Neutrophil (primary cell): Measurements from ENCODE around the gene TARS2.
A peak's percentile ranks its signal among the peaks of the same experiment; 100 is the strongest.

Experiments
- H3K27ac ChIP-seq: fragments of 200-600 bp; sonication (generic); 2 replicates; pipeline ENCODE4 v1.5.1; 2016; ENCODE audit warnings: mild to moderate bottlenecking, moderate library complexity
- H3K27me3 ChIP-seq: fragments of 200-600 bp; sonication (generic); 2 replicates; pipeline ENCODE4 v1.6.0; 2016; ENCODE audit warnings: mild to moderate bottlenecking
- H3K36me3 ChIP-seq: fragments of 200-600 bp; sonication (generic); 2 replicates; pipeline ENCODE4 v1.5.1; 2017
- H3K4me1 ChIP-seq, 2 experiments: fragments of 200-600 bp in 1 of 2; sonication (generic) in 1 of 2; 1 replicate in 1 of 2; 2 replicates in 1 of 2; pipeline versions ENCODE4 v1.5.1 to v1.6.1; 2013 to 2016; ENCODE audit warnings: low read depth in 1 of 2, low read length in 1 of 2, mild to moderate bottlenecking in 1 of 2, moderate library complexity in 1 of 2; ENCODE audit not compliant: control insufficient read depth in 1 of 2, insufficient read depth in 1 of 2
- H3K4me3 ChIP-seq, 2 experiments: fragments of 200-600 bp in 1 of 2; sonication (generic) in 1 of 2; 1 replicate in 1 of 2; 2 replicates in 1 of 2; pipeline ENCODE4 v1.5.1; 2013 to 2016; ENCODE audit warnings: low read depth in 1 of 2, low read length in 1 of 2, mild to moderate bottlenecking in 1 of 2, moderate library complexity in 1 of 2
- H3K9me3 ChIP-seq: fragments of 200-600 bp; sonication (generic); 2 replicates; pipeline ENCODE4 v1.5.1; 2016
- CTCF ChIP-seq: fragments of 200-600 bp; sonication (generic); IDR thresholded peaks from 2 replicates; pipeline ENCODE4 v1.5.1; 2016; ENCODE audit warnings: antibody characterized with exemption

Gene TARS2

GRCh38 chr1:150548632-150549495 lies 61.6 kb downstream of the TARS2 start, which contains the start of gene ADAMTSL4:
Gene ADAMTSL4, plus strand, starts transcription at chr1:150549408. Its CDS starts 2,881 bp downstream, at chr1:150552289.
- TF ChIP-seq CTCF, result no peak
- H3K4me3 ChIP-seq, result peak within 1 kb of the TSS; percentile 68 to 77

GRCh38 chr1:150549496-150550221 lies 62.4 kb downstream of the TARS2 start:
- Histone ChIP-seq H3K36me3 (peaks cover 8% of the 10 kb centered on the region), H3K4me3 (peak overlapping the region; percentile 68 to 77), H3K9me3 (no peaks in the 10 kb centered on the region), H3K27ac (peak overlapping the region; percentile 90), H3K4me1 (peaks cover 57 to 60% of the 10 kb centered on the region in 2 experiments), H3K27me3 (peaks cover 54% of the 10 kb centered on the region)
- no peak for TF ChIP-seq CTCF

More at GRCh38 chr1:150548632-150549495, 61.6 kb downstream of the TARS2 start, which contains the start of gene ADAMTSL4:
- Histone ChIP-seq H3K27ac (peak within 1 kb of the TSS; percentile 90), H3K4me1 (peaks cover 50 to 53% of the 10 kb centered on the region in 2 experiments), H3K9me3 (no peaks in the 10 kb centered on the region), H3K36me3 (peaks cover under 1% of the 10 kb centered on the region), H3K27me3 (peaks cover 62% of the 10 kb centered on the region)

DNA sequence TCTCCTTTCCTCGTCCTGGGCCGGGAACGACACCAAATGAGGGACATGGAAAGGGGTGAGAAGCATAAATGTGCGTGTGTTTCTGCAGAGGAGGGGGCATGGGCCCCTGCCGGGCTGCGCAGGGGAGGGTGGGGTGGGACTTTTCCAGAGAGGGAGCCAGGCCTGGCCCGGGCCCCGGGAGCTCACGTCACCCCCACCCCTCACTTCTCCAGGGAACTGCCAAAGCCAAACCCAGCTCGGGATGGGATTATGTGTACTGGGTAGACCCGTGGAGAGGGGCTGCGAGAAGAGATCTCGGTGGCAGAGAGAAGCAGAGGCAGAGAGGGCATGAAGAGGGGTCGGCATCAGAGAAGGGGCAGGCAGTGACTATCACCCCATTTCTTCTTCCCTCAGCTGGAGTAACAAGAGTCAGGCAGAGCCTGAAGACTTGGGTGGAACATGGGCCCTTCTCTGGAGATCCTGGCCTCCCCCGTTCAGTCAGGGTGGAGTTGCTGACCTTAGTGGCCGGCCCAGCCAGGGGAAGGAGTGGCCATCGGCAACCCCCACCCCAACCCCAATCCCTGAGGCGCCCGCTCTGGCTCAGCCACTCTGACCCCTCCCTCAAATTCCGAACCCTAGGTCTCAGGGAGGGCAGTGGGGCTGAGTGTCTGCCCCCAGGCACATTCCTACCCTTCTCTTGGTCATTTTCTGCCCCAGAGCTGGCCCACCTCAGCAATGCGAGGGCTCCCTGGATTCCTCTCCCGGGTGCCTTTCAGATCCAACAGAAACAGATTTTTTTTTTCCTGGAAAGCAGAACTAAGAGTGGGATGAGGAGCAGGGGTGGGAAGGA lies 63.2 kb downstream of the TARS2 start:
- H3K4me3 ChIP-seq, result peak overlapping the region; percentile 68 to 77
- peaks cover 14% of the 10 kb centered on the region for H3K36me3 ChIP-seq
- peaks cover 57 to 60% of the 10 kb centered on the region in 2 experiments for H3K4me1 ChIP-seq
- peaks cover 48% of the 10 kb centered on the region for H3K27me3 ChIP-seq
- peak overlapping the region; percentile 90 for H3K27ac ChIP-seq
- TF ChIP-seq CTCF, result no peak
- H3K9me3 ChIP-seq, result no peaks in the 10 kb centered on the region

- H3K4me3 ChIP-seq, result peak overlapping the region; percentile 26 to 65
- peaks cover 57 to 60% of the 10 kb centered on the region in 2 experiments for H3K4me1 ChIP-seq
- peak overlapping the region; percentile 90 for H3K27ac ChIP-seq
Observed at GRCh38 chr1:150551051-150551783, 64.0 kb downstream of the TARS2 start.

More at GRCh38 chr1:150551051-150551783, 64.0 kb downstream of the TARS2 start:
- no peak for TF ChIP-seq CTCF
- Histone ChIP-seq H3K27me3 (peaks cover 42% of the 10 kb centered on the region), H3K36me3 (peaks cover 22% of the 10 kb centered on the region), H3K9me3 (no peaks in the 10 kb centered on the region)
